HG03432 (cell line): ENCODE measurements around the gene SMIM32.
A peak's percentile ranks its signal among the peaks of the same experiment; 100 is the strongest.

Experiments
- ATAC-seq: cut with Tn5 transposase; IDR thresholded peaks from one replicate; pipeline ENCODE4 v1.9.1; 2021; ENCODE audit warnings: mild to moderate bottlenecking, moderate library complexity; ENCODE audit not compliant: unreplicated experiment

The SMIM32 gene

GRCh38 chr5:136192526-136193321 is at the start of gene SMIM32:
Gene SMIM32, minus strand, starts transcription at chr5:136193162. Its CDS starts 638 bp downstream, at chr5:136192524.
- ATAC-seq, result no peak

- ATAC-seq, result peak; percentile 76
Observed at GRCh38 chr5:136242611-136243010, 49.6 kb upstream of the SMIM32 start.

- ATAC-seq, result peak; percentile 57
Observed at GRCh38 chr5:136242136-136242535, 49.2 kb upstream of the SMIM32 start.

- ATAC-seq, result no peak
Observed at GRCh38 chr5:136240894-136241293, 47.9 kb upstream of the SMIM32 start.

- no peak for ATAC-seq
Observed at GRCh38 chr5:136236479-136237083, 43.6 kb upstream of the SMIM32 start.

- no peak for ATAC-seq
Observed at GRCh38 chr5:136235321-136235720, 42.4 kb upstream of the SMIM32 start.

GRCh38 chr5:136232316-136232715 is 39.4 kb upstream of the SMIM32 start:
- peak; percentile 76 for ATAC-seq

GRCh38 chr5:136230176-136230575 is 37.2 kb upstream of the SMIM32 start:
- ATAC-seq, result no peak

GRCh38 chr5:136228136-136228757 is 35.3 kb upstream of the SMIM32 start:
- ATAC-seq, result no peak

- ATAC-seq, result no peak
Observed at GRCh38 chr5:136226401-136226800, 33.4 kb upstream of the SMIM32 start.

- ATAC-seq, result no peak
Observed at GRCh38 chr5:136225796-136226195, 32.8 kb upstream of the SMIM32 start.

GRCh38 chr5:136222580-136223235 is 29.7 kb upstream of the SMIM32 start:
- ATAC-seq, result no peak

- no peak for ATAC-seq
Observed at GRCh38 chr5:136221340-136221739, 28.4 kb upstream of the SMIM32 start.

GRCh38 chr5:136216230-136216629 is 23.3 kb upstream of the SMIM32 start:
- ATAC-seq, result no peak

GRCh38 chr5:136215812-136216211 is 22.9 kb upstream of the SMIM32 start:
- no peak for ATAC-seq

GRCh38 chr5:136213919-136214493 is 21.0 kb upstream of the SMIM32 start:
- no peak for ATAC-seq

- ATAC-seq, result peak; percentile 57
Observed at GRCh38 chr5:136212252-136212721, 19.3 kb upstream of the SMIM32 start.

- ATAC-seq, result no peak
Observed at GRCh38 chr5:136211282-136212040, 18.5 kb upstream of the SMIM32 start.

- no peak for ATAC-seq
Observed at GRCh38 chr5:136210259-136210658, 17.3 kb upstream of the SMIM32 start.

GRCh38 chr5:136209346-136209910 is 16.5 kb upstream of the SMIM32 start:
- no peak for ATAC-seq
